Type B pancreatic cell (in vitro differentiated cells): ENCODE data around the gene ABHD12. TPM values are rescaled to one million over a fixed set of nuclear protein-coding genes. Genes with fewer than 3 reads are reported as not detected.

ENCODE experiments used
- DNase-seq: peaks from one replicate; pipeline ENCODE4 v3.0.0; 2021; ENCODE audit warnings: mixed read lengths; ENCODE audit not compliant: unreplicated experiment; ENCODE audit errors: extremely low spot score
- H3K27ac Mint-ChIP-seq: 2 replicates; pipeline ENCODE4 v1.8.0; 2021; ENCODE audit warnings: mild to moderate bottlenecking, mixed read lengths
- H3K27me3 Mint-ChIP-seq: 2 replicates; pipeline ENCODE4 v1.8.0; 2021; ENCODE audit warnings: mixed read lengths
- H3K36me3 Mint-ChIP-seq: 2 replicates; pipeline ENCODE4 v1.8.0; 2021; ENCODE audit warnings: mixed read lengths
- H3K4me1 Mint-ChIP-seq: one replicate; pipeline ENCODE4 v1.8.0; 2021; ENCODE audit warnings: mixed read lengths; ENCODE audit not compliant: unreplicated experiment
- H3K4me3 Mint-ChIP-seq: 2 replicates; pipeline ENCODE4 v1.8.0; 2021; ENCODE audit warnings: mild to moderate bottlenecking, mixed read lengths
- H3K9me3 Mint-ChIP-seq: 2 replicates; pipeline ENCODE4 v1.8.0; 2021; ENCODE audit warnings: mixed read lengths
- CTCF ChIP-seq: fragments of 200-600 bp; sonication (generic); conservative IDR thresholded peaks from 2 replicates; pipeline ENCODE4 v1.5.0; 2021; ENCODE audit warnings: antibody characterized with exemption, mild to moderate bottlenecking
- total RNA-seq: library from RNA; stranded (reverse); gene quantifications from 2 replicates; pipeline ENCODE4 v1.2.1, GENCODE V29; 2021; ENCODE audit warnings: low replicate concordance

Gene ABHD12
- total RNA-seq, 1 donor from 2014 or later, result 68.9 TPM

DNA sequence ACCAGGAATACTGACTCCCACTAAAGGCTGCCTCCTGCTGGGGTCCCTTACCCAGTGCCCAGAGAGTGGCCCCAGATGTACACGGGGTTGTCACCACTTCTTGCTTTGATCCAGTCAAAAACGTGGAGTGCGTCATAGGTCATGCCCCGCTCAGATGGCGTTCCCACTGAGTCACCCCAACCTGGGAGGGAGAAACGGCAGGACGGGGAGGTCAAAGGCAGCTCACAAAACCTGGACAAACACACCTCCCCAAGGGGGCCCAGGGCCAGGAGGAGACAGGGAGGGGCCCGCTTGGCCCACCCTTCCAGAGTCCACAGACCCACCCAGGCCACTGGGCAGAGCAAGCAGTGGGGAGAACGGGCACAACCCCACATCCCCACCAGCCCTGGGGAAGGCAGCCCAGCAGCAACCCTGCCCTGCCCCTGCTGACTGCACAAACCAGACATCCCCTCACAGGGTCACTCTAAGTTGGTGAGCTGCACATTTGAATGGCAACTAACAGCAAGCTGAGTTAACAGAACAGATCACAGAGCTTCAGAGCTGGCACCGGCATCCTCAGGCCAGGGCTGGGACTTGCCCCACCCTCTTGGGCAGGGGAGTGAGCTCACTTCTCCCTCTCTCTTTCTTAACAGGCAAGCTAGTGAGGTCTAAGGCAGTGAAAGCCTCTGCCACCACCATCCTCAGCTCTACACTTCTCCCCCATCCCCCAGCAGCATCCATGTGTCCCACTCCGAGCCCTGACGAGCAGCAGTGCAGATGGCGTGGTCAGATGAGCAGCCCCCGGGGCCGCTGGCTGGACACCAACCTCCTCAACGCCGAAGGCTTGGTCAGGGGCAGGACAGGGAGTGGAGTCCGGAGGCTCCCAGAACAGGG is 81.0 kb downstream of the ABHD12 start:
- no peak for TF ChIP-seq CTCF
- no peaks in the 10 kb centered on the region for H3K27me3 Mint-ChIP-seq
- H3K36me3 Mint-ChIP-seq, result peaks cover 12% of the 10 kb centered on the region
- peak overlapping the region; percentile 90 for H3K27ac Mint-ChIP-seq
- no peak for DNase-seq
- no peaks in the 10 kb centered on the region for H3K9me3 Mint-ChIP-seq
- H3K4me1 Mint-ChIP-seq, result peaks cover 11% of the 10 kb centered on the region
- no peak overlapping the region for H3K4me3 Mint-ChIP-seq

DNA sequence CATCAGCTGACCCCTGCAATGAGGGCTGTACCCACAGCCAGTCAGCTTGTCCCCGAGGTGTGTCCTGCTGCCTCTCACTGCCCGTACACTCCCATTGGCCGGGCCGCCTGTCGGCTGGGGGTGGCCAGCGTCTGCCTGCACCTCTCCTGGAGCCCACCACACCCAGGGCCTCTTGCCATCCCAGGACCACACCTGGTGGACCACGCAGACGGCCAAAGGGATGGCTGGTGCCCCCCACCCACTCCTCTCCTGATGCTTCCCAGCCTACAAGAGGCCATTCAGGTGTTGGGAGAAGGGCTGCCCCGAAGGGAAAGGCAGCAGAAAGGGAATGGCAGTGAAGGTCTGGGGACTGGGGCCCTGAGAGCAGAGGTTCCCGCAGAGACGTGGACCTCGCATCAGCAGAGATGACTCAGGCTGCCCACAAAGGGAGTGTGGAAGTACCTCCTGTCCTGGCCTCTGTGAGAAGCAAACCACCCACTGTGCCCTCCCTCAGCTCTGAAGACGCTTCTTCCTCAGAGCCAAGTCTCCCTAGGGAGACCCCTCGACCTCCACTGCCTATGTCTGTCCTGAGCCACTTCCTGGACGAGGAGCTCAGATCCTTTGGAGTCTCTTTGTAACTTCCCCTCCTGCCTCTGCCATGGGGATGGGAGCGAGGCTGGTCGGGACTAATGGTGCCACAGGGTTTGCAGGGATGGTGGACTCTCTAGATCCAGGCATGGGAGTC is 81.8 kb downstream of the ABHD12 start:
- H3K27ac Mint-ChIP-seq, result no peak overlapping the region
- no peak for DNase-seq
- H3K36me3 Mint-ChIP-seq, result peaks cover 12% of the 10 kb centered on the region
- H3K27me3 Mint-ChIP-seq, result no peaks in the 10 kb centered on the region
- H3K4me1 Mint-ChIP-seq, result peaks cover 11% of the 10 kb centered on the region
- no peaks in the 10 kb centered on the region for H3K9me3 Mint-ChIP-seq
- no peak for TF ChIP-seq CTCF
- no peak overlapping the region for H3K4me3 Mint-ChIP-seq

DNA sequence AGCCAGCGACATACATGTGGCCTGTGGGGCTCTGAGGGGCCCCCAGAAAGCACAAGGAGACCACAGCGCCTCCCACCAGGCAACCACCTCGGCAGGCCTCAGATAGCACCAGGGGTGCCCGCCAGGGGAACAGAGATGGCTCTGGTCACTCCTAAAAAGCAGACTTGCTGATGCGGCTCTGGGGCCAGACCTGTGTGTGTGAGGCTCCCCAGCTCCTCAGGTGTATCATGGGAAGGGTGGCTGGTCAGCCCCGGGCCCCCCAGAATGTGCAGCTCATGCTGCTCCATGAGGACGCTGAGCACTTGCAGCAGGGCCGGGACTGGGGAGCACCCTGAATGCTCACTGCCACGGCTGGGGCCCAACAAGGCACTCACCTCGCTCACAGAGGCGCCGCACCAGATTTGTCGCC is 82.5 kb downstream of the ABHD12 start:
- Mint-ChIP-seq H3K4me1 (peaks cover 11% of the 10 kb centered on the region), H3K27me3 (no peaks in the 10 kb centered on the region), H3K36me3 (peaks cover 12% of the 10 kb centered on the region), H3K4me3 (no peak overlapping the region), H3K9me3 (no peaks in the 10 kb centered on the region), H3K27ac (no peak overlapping the region)
- DNase-seq, result no peak
- no peak for TF ChIP-seq CTCF

GRCh38 chr20:25306991-25307903 is 83.4 kb downstream of the ABHD12 start:
- Mint-ChIP-seq H3K27me3 (no peaks in the 10 kb centered on the region), H3K4me1 (peaks cover 11% of the 10 kb centered on the region), H3K27ac (no peak overlapping the region), H3K9me3 (no peaks in the 10 kb centered on the region), H3K4me3 (no peak overlapping the region), H3K36me3 (peaks cover 12% of the 10 kb centered on the region)
- DNase-seq, result no peak
- no peak for TF ChIP-seq CTCF

- H3K9me3 Mint-ChIP-seq, result no peaks in the 10 kb centered on the region
- no peak overlapping the region for H3K27ac Mint-ChIP-seq
- no peak for TF ChIP-seq CTCF
- H3K27me3 Mint-ChIP-seq, result no peaks in the 10 kb centered on the region
- H3K4me3 Mint-ChIP-seq, result no peak overlapping the region
- H3K36me3 Mint-ChIP-seq, result peaks cover 7% of the 10 kb centered on the region
- DNase-seq, result no peak
- H3K4me1 Mint-ChIP-seq, result no peaks in the 10 kb centered on the region
Observed at GRCh38 chr20:25304025-25304549, 86.5 kb downstream of the ABHD12 start.
